ENCODE measurements around the gene COPZ1. TPM values are rescaled to one million over a fixed set of nuclear protein-coding genes. Genes with fewer than 3 reads are reported as not detected.

The COPZ1 gene
- total and polyA plus RNA-seq, 9 of the 15 experiments (the other 6 are each of a cell fraction or from before 2014, with no cell fraction given), result 137 to 487 (median 233) TPM

DNA sequence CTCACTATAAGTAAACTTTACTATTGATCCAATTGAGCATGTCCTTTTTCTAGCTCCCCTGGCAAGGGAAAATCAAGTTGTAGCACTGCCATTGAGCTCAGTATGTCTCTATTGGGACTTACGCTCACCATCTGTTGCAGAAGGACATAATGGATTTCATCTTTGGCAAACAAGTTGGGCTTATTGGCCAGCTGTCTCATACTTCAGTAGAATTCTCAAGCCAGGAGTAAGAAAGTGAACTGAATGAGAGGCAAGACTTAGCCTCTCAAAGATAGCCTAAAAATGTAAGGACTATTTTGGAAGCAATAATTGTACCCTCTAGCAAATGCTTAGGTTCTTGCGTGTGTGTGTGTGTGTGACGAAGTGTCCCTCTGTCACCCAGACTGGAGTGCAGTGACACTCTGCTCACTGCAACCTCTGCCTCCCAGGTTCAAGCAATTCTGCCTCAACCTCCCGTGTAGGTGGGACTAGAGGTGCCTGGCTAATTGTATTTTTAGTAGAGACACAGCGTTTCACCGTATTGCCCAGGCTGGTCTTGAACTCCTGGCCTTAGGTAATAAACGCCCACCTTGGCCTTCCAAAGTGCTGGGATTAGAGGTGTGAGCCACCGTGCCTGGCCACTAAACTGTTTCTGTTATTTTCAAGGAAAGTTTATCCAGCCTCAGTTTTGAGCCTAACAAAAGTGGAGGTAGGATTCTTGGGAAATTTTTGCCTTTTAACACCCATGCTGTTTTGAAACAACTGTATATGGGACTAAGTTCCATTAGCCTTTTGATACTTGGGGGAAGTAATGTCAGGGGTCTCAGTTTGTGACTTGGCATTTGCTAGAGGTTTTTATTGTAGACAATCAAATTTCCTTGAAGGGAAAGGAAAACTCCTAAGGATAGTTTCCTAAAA is 37.4 kb upstream of the COPZ1 start (continued):
- TF ChIP-seq MAZ (CRISPR knock-in tag; conservative IDR thresholded peaks at IDR 0.05 in 1 of 2, IDR thresholded peaks at IDR 0.05 in 1 of 2), result peak; percentile 3 to 66; a peak in 1 of 4 replicates
- peak; percentile 70; the same call in 1 of the 2 replicates for TF ChIP-seq MYNN (IDR thresholded peaks at IDR 0.05)
- no peak for TF ChIP-seq MYNN (CRISPR knock-in tag; IDR thresholded peaks at IDR 0.05)
- peak; percentile 80; the same call in 1 of the 2 replicates for TF ChIP-seq POLR2AphosphoS5 (IDR thresholded peaks at IDR 0.05; ENCODE audit: control insufficient read depth, insufficient read depth, low read depth, low read length)
- TF ChIP-seq, protein P1, sequence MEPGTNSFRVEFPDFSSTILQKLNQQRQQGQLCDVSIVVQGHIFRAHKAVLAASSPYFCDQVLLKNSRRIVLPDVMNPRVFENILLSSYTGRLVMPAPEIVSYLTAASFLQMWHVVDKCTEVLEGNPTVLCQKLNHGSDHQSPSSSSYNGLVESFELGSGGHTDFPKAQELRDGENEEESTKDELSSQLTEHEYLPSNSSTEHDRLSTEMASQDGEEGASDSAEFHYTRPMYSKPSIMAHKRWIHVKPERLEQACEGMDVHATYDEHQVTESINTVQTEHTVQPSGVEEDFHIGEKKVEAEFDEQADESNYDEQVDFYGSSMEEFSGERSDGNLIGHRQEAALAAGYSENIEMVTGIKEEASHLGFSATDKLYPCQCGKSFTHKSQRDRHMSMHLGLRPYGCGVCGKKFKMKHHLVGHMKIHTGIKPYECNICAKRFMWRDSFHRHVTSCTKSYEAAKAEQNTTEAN (CRISPR knock-in tag; IDR thresholded peaks at IDR 0.05), result 0 out of 2 replicates have a peak, but pooled peaks have one; percentile 62
- TF ChIP-seq PHB (CRISPR knock-in tag; IDR thresholded peaks at IDR 0.05), result no peak
- TF ChIP-seq ESRRB (CRISPR knock-in tag; IDR thresholded peaks at IDR 0.05; ENCODE audit: borderline replicate concordance), result no peak
- TF ChIP-seq, protein P2, sequence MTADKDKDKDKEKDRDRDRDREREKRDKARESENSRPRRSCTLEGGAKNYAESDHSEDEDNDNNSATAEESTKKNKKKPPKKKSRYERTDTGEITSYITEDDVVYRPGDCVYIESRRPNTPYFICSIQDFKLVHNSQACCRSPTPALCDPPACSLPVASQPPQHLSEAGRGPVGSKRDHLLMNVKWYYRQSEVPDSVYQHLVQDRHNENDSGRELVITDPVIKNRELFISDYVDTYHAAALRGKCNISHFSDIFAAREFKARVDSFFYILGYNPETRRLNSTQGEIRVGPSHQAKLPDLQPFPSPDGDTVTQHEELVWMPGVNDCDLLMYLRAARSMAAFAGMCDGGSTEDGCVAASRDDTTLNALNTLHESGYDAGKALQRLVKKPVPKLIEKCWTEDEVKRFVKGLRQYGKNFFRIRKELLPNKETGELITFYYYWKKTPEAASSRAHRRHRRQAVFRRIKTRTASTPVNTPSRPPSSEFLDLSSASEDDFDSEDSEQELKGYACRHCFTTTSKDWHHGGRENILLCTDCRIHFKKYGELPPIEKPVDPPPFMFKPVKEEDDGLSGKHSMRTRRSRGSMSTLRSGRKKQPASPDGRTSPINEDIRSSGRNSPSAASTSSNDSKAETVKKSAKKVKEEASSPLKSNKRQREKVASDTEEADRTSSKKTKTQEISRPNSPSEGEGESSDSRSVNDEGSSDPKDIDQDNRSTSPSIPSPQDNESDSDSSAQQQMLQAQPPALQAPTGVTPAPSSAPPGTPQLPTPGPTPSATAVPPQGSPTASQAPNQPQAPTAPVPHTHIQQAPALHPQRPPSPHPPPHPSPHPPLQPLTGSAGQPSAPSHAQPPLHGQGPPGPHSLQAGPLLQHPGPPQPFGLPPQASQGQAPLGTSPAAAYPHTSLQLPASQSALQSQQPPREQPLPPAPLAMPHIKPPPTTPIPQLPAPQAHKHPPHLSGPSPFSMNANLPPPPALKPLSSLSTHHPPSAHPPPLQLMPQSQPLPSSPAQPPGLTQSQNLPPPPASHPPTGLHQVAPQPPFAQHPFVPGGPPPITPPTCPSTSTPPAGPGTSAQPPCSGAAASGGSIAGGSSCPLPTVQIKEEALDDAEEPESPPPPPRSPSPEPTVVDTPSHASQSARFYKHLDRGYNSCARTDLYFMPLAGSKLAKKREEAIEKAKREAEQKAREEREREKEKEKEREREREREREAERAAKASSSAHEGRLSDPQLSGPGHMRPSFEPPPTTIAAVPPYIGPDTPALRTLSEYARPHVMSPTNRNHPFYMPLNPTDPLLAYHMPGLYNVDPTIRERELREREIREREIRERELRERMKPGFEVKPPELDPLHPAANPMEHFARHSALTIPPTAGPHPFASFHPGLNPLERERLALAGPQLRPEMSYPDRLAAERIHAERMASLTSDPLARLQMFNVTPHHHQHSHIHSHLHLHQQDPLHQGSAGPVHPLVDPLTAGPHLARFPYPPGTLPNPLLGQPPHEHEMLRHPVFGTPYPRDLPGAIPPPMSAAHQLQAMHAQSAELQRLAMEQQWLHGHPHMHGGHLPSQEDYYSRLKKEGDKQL (CRISPR knock-in tag; IDR thresholded peaks at IDR 0.05; ENCODE audit: borderline replicate concordance), result 0 out of 2 replicates have a peak, but pooled peaks have one; percentile 20
- peak; percentile 8; the same call in 1 of the 2 replicates for TF ChIP-seq ELF2 (CRISPR knock-in tag; IDR thresholded peaks at IDR 0.05)
- TF ChIP-seq ESRRA (IDR thresholded peaks at IDR 0.05; ENCODE audit: borderline replicate concordance, low read depth), result no peak
- no peak for TF ChIP-seq HNRNPL (IDR thresholded peaks at IDR 0.05; ENCODE audit: low read depth, low read length)
- peak; percentile 21; the same call in 1 of the 2 replicates for TF ChIP-seq POLR2G (IDR thresholded peaks at IDR 0.05; ENCODE audit: low read depth, low read length)
- no peak; the same call in 1 of the 2 replicates for TF ChIP-seq PHTF2 (CRISPR knock-in tag; IDR thresholded peaks at IDR 0.05)
- TF ChIP-seq HDAC1 (IDR thresholded peaks at IDR 0.05), result 0 out of 4 replicates have a peak, but pooled peaks of 1 of the 2 experiments have one; percentile 25
- TF ChIP-seq, protein P3, sequence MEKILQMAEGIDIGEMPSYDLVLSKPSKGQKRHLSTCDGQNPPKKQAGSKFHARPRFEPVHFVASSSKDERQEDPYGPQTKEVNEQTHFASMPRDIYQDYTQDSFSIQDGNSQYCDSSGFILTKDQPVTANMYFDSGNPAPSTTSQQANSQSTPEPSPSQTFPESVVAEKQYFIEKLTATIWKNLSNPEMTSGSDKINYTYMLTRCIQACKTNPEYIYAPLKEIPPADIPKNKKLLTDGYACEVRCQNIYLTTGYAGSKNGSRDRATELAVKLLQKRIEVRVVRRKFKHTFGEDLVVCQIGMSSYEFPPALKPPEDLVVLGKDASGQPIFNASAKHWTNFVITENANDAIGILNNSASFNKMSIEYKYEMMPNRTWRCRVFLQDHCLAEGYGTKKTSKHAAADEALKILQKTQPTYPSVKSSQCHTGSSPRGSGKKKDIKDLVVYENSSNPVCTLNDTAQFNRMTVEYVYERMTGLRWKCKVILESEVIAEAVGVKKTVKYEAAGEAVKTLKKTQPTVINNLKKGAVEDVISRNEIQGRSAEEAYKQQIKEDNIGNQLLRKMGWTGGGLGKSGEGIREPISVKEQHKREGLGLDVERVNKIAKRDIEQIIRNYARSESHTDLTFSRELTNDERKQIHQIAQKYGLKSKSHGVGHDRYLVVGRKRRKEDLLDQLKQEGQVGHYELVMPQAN (IDR thresholded peaks at IDR 0.05; ENCODE audit: borderline replicate concordance), result 0 out of 2 replicates have a peak, but pooled peaks have one; percentile 17
- peak; percentile 52; the same call in 1 of the 2 replicates for TF ChIP-seq THRAP3 (IDR thresholded peaks at IDR 0.05; ENCODE audit: borderline replicate concordance)
- no peak for TF ChIP-seq ZSCAN29 (IDR thresholded peaks at IDR 0.05)
- TF ChIP-seq NR2F6 (CRISPR knock-in tag; IDR thresholded peaks at IDR 0.05), result 0 out of 2 replicates have a peak, but pooled peaks have one; percentile 41
